MM.1S (cell line): ENCODE results near the gene ITM2A.

Experiments used
- DNase-seq: peaks from one replicate; pipeline ENCODE4 v3.0.0-alpha.2; 2015
- H2AFZ ChIP-seq: fragments of 300-600 bp; sonication (generic); 2 replicates; pipeline ENCODE4 v1.6.0; 2016; ENCODE audit warnings: antibody characterized with exemption, low read length
- H3F3A ChIP-seq: fragments of 300-600 bp; sonication (generic); 2 replicates; pipeline ENCODE4 v1.6.1; 2016; ENCODE audit warnings: mild to moderate bottlenecking, antibody characterized with exemption, low read length, moderate library complexity, mixed read lengths; ENCODE audit not compliant: insufficient read depth
- H3K27ac ChIP-seq: fragments of 300-600 bp; sonication (generic); 2 replicates; pipeline ENCODE4 v1.5.1; 2016; ENCODE audit warnings: mild to moderate bottlenecking, low read length
- H3K27me3 ChIP-seq: fragments of 300-600 bp; sonication (generic); replicated peaks from 2 replicates; pipeline ENCODE4 v1.6.0; 2016; ENCODE audit warnings: low read length; ENCODE audit not compliant: insufficient read depth
- H3K36me3 ChIP-seq: fragments of 300-600 bp; sonication (generic); replicated peaks from 2 replicates; pipeline ENCODE4 v1.6.1; 2016; ENCODE audit warnings: mild to moderate bottlenecking, low read length, mixed read lengths; ENCODE audit not compliant: insufficient read depth
- H3K4me1 ChIP-seq: fragments of 300-600 bp; sonication (generic); 2 replicates; pipeline ENCODE4 v1.6.1; 2016; ENCODE audit warnings: low read length, mixed read lengths
- H3K4me2 ChIP-seq: fragments of 300-600 bp; sonication (generic); 2 replicates; pipeline ENCODE4 v1.6.0; 2016; ENCODE audit warnings: low read depth, low read length
- H3K4me3 ChIP-seq: fragments of 300-600 bp; sonication (generic); 2 replicates; pipeline ENCODE4 v1.5.1; 2016; ENCODE audit warnings: low read length, mixed read lengths
- H3K79me2 ChIP-seq: fragments of 300-600 bp; sonication (generic); 2 replicates; pipeline ENCODE4 v1.6.1; 2016; ENCODE audit warnings: mixed run types, low read length, mixed read lengths
- H3K9ac ChIP-seq: fragments of 300-600 bp; sonication (generic); 2 replicates; pipeline ENCODE4 v1.6.1; 2016; ENCODE audit warnings: low read length, mixed read lengths
- H3K9me2 ChIP-seq: fragments of 300-600 bp; sonication (generic); replicated peaks from 2 replicates; pipeline ENCODE4 v1.6.1; 2016; ENCODE audit warnings: mild to moderate bottlenecking, low read length, mixed read lengths; ENCODE audit not compliant: insufficient read depth
- H3K9me3 ChIP-seq: fragments of 300-600 bp; sonication (generic); replicated peaks from 2 replicates; pipeline ENCODE4 v1.6.1; 2016; ENCODE audit warnings: mild to moderate bottlenecking, low read length, mixed read lengths; ENCODE audit not compliant: insufficient read depth
- H4K20me1 ChIP-seq: fragments of 300-600 bp; sonication (generic); 2 replicates; pipeline ENCODE4 v1.6.1; 2016; ENCODE audit warnings: mild to moderate bottlenecking, low read length, moderate library complexity, mixed read lengths; ENCODE audit not compliant: insufficient read depth
- CTCF ChIP-seq: fragments of 300-600 bp; sonication (generic); IDR thresholded peaks from 2 replicates; pipeline ENCODE4 v1.5.1; 2016; ENCODE audit warnings: antibody characterized with exemption, low read length, mixed read lengths
- EZH2 ChIP-seq: fragments of 300-600 bp; sonication (generic); optimal IDR thresholded peaks from 2 replicates; pipeline ENCODE3; 2017; ENCODE audit warnings: low read depth, mild to moderate bottlenecking, antibody characterized with exemption, low read length, mixed read lengths
- EZH2phosphoT487 ChIP-seq: fragments of 300-600 bp; sonication (generic); IDR thresholded peaks from 2 replicates; pipeline ENCODE4 v1.6.1; 2018; ENCODE audit warnings: antibody characterized with exemption, low read length

ITM2A gene

GRCh38 chrX:79408623-79409322 is 41.6 kb upstream of the ITM2A start:
- Histone ChIP-seq H2AFZ (no peak overlapping the region), H3K9me2 (no peaks in the 10 kb centered on the region), H3K4me2 (no peak overlapping the region), H3K79me2 (no peaks in the 10 kb centered on the region), H3K27ac (no peak overlapping the region), H3K36me3 (no peaks in the 10 kb centered on the region), H3K9me3 (no peaks in the 10 kb centered on the region), H4K20me1 (no peaks in the 10 kb centered on the region), H3K4me1 (no peaks in the 10 kb centered on the region), H3F3A (no peaks in the 10 kb centered on the region), H3K27me3 (no peaks in the 10 kb centered on the region), H3K4me3 (no peak overlapping the region), H3K9ac (no peak overlapping the region)
- DNase-seq, result no peak
- no peak for TF ChIP-seq EZH2
- no peak for TF ChIP-seq CTCF
- no peak for TF ChIP-seq EZH2phosphoT487

- no peak for DNase-seq
- Histone ChIP-seq H2AFZ (no peak overlapping the region), H3K27me3 (no peaks in the 10 kb centered on the region), H3K4me1 (no peaks in the 10 kb centered on the region), H3K79me2 (no peaks in the 10 kb centered on the region), H3K4me2 (no peak overlapping the region), H3K9ac (no peak overlapping the region), H3K4me3 (no peak overlapping the region), H3K9me2 (no peaks in the 10 kb centered on the region), H3F3A (no peaks in the 10 kb centered on the region), H4K20me1 (no peaks in the 10 kb centered on the region), H3K9me3 (no peaks in the 10 kb centered on the region), H3K27ac (no peak overlapping the region), H3K36me3 (no peaks in the 10 kb centered on the region)
- TF ChIP-seq EZH2phosphoT487 (no peak), CTCF (no peak), EZH2 (no peak)
Measured at GRCh38 chrX:79400623-79401022, 33.5 kb upstream of the ITM2A start.

- Histone ChIP-seq H3K4me1 (no peaks in the 10 kb centered on the region), H3K4me3 (no peak overlapping the region), H3K9me2 (no peaks in the 10 kb centered on the region), H3K27ac (no peak overlapping the region), H4K20me1 (no peaks in the 10 kb centered on the region), H3K27me3 (no peaks in the 10 kb centered on the region), H3K4me2 (no peak overlapping the region), H3K79me2 (no peaks in the 10 kb centered on the region), H3F3A (no peaks in the 10 kb centered on the region), H2AFZ (no peak overlapping the region), H3K36me3 (no peaks in the 10 kb centered on the region), H3K9me3 (no peaks in the 10 kb centered on the region), H3K9ac (no peak overlapping the region)
- TF ChIP-seq CTCF (no peak), EZH2phosphoT487 (no peak), EZH2 (no peak)
- no peak for DNase-seq
Measured at GRCh38 chrX:79375340-79375739, 8.2 kb upstream of the ITM2A start.
